ENCODE measurements around the gene MAG. TPM values are rescaled to one million over a fixed set of nuclear protein-coding genes. Genes with fewer than 3 reads are reported as not detected.

Gene MAG
- total RNA-seq, 1 donor from 2014 or later, result not detected

- peaks cover 87% of the 10 kb centered on the region for H3K27me3 ChIP-seq (ENCODE audit: low read depth)
- intact Hi-C loops (cut with micrococcal nuclease), result no loop called here
Measured at GRCh38 chr19:35330475-35330874, 38.5 kb downstream of the MAG start.

DNA sequence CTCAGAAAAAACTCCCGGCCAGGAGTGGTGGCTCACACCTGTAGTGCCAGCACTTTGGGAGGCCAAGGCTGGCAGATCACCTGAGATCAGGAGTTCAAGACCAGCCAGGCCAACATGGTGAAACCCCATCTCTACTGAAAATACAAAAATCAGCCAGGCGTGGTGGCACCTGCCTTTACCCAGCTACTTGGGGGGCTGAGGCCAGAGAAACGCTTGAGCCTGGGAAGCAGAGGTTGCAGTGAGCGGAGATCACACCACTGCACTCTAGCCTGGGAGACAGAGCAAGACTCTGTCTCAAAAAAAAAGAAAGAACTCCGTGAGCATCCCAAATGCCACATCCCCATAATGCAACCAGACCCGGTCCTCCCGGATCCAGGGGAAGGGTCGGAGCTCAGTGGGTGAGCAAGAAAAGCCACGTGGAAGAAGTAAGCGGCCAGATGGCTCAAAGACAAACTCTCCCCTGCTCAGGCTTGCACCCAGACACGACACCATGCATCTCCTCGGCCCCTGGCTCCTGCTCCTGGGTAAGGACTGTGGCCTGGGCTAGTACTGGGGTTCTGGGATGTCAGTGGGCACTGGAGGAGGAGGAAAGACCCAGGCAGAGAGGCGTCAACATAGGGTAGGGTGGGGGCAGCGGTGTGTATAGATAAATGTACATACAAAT, 39.7 kb downstream of the MAG start:
- peaks cover 96% of the 10 kb centered on the region for H3K27me3 ChIP-seq (ENCODE audit: low read depth)
- no peak for DNase-seq
- TF ChIP-seq, protein P1, sequence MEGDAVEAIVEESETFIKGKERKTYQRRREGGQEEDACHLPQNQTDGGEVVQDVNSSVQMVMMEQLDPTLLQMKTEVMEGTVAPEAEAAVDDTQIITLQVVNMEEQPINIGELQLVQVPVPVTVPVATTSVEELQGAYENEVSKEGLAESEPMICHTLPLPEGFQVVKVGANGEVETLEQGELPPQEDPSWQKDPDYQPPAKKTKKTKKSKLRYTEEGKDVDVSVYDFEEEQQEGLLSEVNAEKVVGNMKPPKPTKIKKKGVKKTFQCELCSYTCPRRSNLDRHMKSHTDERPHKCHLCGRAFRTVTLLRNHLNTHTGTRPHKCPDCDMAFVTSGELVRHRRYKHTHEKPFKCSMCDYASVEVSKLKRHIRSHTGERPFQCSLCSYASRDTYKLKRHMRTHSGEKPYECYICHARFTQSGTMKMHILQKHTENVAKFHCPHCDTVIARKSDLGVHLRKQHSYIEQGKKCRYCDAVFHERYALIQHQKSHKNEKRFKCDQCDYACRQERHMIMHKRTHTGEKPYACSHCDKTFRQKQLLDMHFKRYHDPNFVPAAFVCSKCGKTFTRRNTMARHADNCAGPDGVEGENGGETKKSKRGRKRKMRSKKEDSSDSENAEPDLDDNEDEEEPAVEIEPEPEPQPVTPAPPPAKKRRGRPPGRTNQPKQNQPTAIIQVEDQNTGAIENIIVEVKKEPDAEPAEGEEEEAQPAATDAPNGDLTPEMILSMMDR (IDR thresholded peaks at IDR 0.05; ENCODE audit: borderline replicate concordance), result no peak
- H3K4me3 ChIP-seq, result no peak overlapping the region
- H3K9me3 ChIP-seq (replicated peaks), result no peaks in the 10 kb centered on the region
- no peaks in the 10 kb centered on the region for H3K4me1 ChIP-seq
- H3K36me3 ChIP-seq, result no peaks in the 10 kb centered on the region
- intact Hi-C loops (cut with micrococcal nuclease), result no loop called here
- H3K27ac ChIP-seq (replicated peaks), result no peak overlapping the region

More at GRCh38 chr19:35330475-35330874, 38.5 kb downstream of the MAG start:
- TF ChIP-seq, protein P1 (IDR thresholded peaks at IDR 0.05; ENCODE audit: borderline replicate concordance), result no peak
- no peaks in the 10 kb centered on the region for H3K9me3 ChIP-seq (replicated peaks)
- DNase-seq, result no peak
- H3K4me3 ChIP-seq, result no peak overlapping the region
- H3K27ac ChIP-seq (replicated peaks), result no peak overlapping the region
- H3K36me3 ChIP-seq, result no peaks in the 10 kb centered on the region
- H3K4me1 ChIP-seq, result no peaks in the 10 kb centered on the region

DNA sequence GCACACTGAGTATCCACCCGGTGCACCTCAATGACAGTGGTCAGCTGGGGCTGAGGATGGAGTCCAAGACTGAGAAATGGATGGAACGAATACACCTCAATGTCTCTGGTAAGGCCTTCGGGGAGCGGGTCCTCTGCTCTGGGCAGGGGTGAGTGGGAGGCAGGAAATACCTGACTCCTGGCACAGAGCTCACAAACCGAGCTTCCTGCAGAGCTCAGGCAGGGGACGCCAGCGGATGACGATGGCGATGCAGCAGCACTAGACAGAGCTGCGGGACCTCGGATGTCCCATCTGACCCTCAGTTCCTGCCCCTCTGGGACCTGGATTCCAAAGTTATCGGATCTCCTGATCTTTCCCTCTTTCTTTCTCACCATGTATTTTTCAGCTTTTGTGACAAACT, 40.9 kb downstream of the MAG start:
- Histone ChIP-seq H3K27ac (replicated peaks) (no peak overlapping the region), H3K4me3 (no peak overlapping the region), H3K27me3 (ENCODE audit: low read depth) (peaks cover 96% of the 10 kb centered on the region), H3K4me1 (no peaks in the 10 kb centered on the region), H3K36me3 (no peaks in the 10 kb centered on the region), H3K9me3 (replicated peaks) (no peaks in the 10 kb centered on the region)
- DNase-seq, result no peak
- intact Hi-C loops (cut with micrococcal nuclease), result no loop called here
- TF ChIP-seq, protein P1 (IDR thresholded peaks at IDR 0.05; ENCODE audit: borderline replicate concordance), result no peak

GRCh38 chr19:35334144-35334753, 42.3 kb downstream of the MAG start:
- intact Hi-C loops (cut with micrococcal nuclease), result no loop called here
- Histone ChIP-seq H3K27ac (replicated peaks) (no peak overlapping the region), H3K4me3 (no peak overlapping the region), H3K4me1 (no peaks in the 10 kb centered on the region), H3K27me3 (ENCODE audit: low read depth) (peaks cover 93% of the 10 kb centered on the region), H3K36me3 (no peaks in the 10 kb centered on the region), H3K9me3 (replicated peaks) (no peaks in the 10 kb centered on the region)
- TF ChIP-seq, protein P1 (IDR thresholded peaks at IDR 0.05; ENCODE audit: borderline replicate concordance), result no peak
- DNase-seq, result no peak

DNA sequence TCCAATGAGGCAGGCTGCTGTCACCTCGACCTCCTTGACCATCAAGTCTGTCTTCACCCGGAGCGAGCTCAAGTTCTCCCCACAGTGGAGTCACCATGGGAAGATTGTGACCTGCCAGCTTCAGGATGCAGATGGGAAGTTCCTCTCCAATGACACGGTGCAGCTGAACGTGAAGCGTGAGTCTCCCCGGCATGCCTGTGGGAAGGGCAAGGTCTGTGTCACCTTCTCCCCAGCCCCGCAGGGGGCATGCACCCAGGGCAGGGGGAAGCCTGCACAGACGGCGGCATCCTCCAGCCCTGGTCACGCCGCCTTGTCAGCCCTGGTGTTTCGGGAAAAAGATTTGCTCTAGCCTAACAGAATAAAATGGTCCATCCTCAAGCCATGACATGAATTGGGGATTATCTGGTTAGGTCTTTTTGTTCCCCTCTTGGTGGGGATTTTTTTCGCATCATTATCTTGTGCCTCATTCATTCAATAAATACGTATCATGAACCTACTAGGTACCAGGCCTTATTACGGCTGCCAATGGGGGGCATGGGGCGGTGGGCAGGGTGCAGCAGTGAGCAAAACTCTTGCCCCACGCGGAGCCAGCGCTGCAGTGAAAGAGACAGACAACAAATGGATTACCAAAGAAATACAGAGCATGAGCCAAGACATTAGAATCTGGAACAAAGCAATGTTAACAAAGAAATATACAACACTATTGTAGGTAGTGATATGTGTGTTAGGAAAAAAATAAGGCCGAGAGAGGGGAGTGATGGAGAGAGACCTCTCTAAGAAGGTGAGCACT, 44.4 kb downstream of the MAG start:
- Histone ChIP-seq H3K4me3 (no peak overlapping the region), H3K36me3 (no peaks in the 10 kb centered on the region), H3K27ac (replicated peaks) (no peak overlapping the region), H3K9me3 (replicated peaks) (no peaks in the 10 kb centered on the region), H3K4me1 (no peaks in the 10 kb centered on the region), H3K27me3 (ENCODE audit: low read depth) (peaks cover 79% of the 10 kb centered on the region)
- intact Hi-C loops (cut with micrococcal nuclease), result no loop called here
- TF ChIP-seq, protein P1 (IDR thresholded peaks at IDR 0.05; ENCODE audit: borderline replicate concordance), result no peak
- DNase-seq, result no peak

All from left ventricle myocardium inferior (tissue), 1 donor.